Astrocyte (in vitro differentiated cells and primary cell): Measurements from ENCODE around the gene RASAL1.

Experiments used
- CTCF ChIP-seq: IDR thresholded peaks from 2 replicates; pipeline ENCODE4 v1.5.1; 2011; ENCODE audit warnings: low read depth, mild to moderate bottlenecking, inconsistent platforms, low read length, moderate library complexity; ENCODE audit not compliant: insufficient read depth
- EZH2 ChIP-seq: IDR thresholded peaks from 2 replicates; pipeline ENCODE4 v1.6.1; 2012; ENCODE audit warnings: mild to moderate bottlenecking, low read length, inconsistent platforms; ENCODE audit not compliant: insufficient read depth

GRCh38 chr12:113067987-113068935, 67.3 kb downstream of the RASAL1 start:
- no peak for TF ChIP-seq CTCF
- TF ChIP-seq EZH2, result no peak
